Body of pancreas (tissue), 4 donors: ENCODE measurements around the gene FREY1. TPM values are rescaled to one million over a fixed set of nuclear protein-coding genes. Genes with fewer than 3 reads are reported as not detected.

Source experiments
- ATAC-seq: fragments of 150-250 bp; one replicate; pipeline ENCODE4 v1.9.1; 2016
- DNase-seq, 4 donors: peaks; one replicate each; pipeline ENCODE4 v3.0.0-alpha.2; 2019
- H3K27ac ChIP-seq, 4 donors: fragments of 200-600 bp; sonication (generic); 1 replicate in 3 of 4; 2 replicates in 1 of 4; pipeline versions ENCODE4 v1.5.1 to v1.6.1; 2016 to 2019; ENCODE audit warnings: mild to moderate bottlenecking in 1 of 4, mixed read lengths in 1 of 4, moderate library complexity in 1 of 4
- H3K27me3 ChIP-seq, 2 donors: fragments of 200-600 bp; sonication (generic); one replicate each; pipeline ENCODE4 v1.6.0; 2016; ENCODE audit warnings: mild to moderate bottlenecking in 1 of 2
- H3K36me3 ChIP-seq, 2 donors: fragments of 200-600 bp; sonication (generic); replicated peaks in 1 of 2; 2 replicates each; pipeline ENCODE4 v1.5.1; 2016; ENCODE audit warnings: low read depth in 2 of 2; ENCODE audit not compliant: insufficient read depth in 1 of 2
- H3K4me1 ChIP-seq: fragments of 200-600 bp; sonication (generic); one replicate; pipeline ENCODE4 v1.6.0; 2016
- H3K4me3 ChIP-seq, 2 donors: fragments of 200-600 bp; sonication (generic); 1 replicate in 1 of 2; 2 replicates in 1 of 2; pipeline ENCODE4 v1.5.1; 2016 to 2019
- H3K9me3 ChIP-seq, 3 donors: fragments of 200-600 bp; sonication (generic); 1 replicate in 2 of 3; 2 replicates in 1 of 3; pipeline ENCODE4 v1.5.1; 2016
- CTCF ChIP-seq, 7 experiments: fragments of 450-650 bp in 4 of 7; fragments of 200-600 bp in 3 of 7; sonication (generic) in 3 of 7; IDR thresholded peaks; one replicate each; pipeline ENCODE4 v1.5.1; 2016 to 2019; ENCODE audit warnings: antibody characterized with exemption in 7 of 7
- POLR2A ChIP-seq, 3 donors: fragments of 450-650 bp; IDR thresholded peaks; one replicate each; pipeline ENCODE4 v1.6.1; 2016; ENCODE audit warnings: antibody characterized with exemption in 3 of 3, mild to moderate bottlenecking in 2 of 3
- WGBS, 2 donors: methylation state at CpG; one replicate each; pipeline ENCODE4 v1.1.5; 2017; 5-methylcytosine and 5-hydroxymethylcytosine counted together
- intact Hi-C: fragments of 100-400 bp; cut with DNase I; formaldehyde crosslinking; loops from one replicate; pipeline ENCODE4 v1.15.1; 2023
- total RNA-seq, 2 donors: library from RNA; depleted of rRNA; stranded (reverse); fragments of >200 nt; gene quantifications; one replicate each; pipeline ENCODE4 v1.1.0, GENCODE V29; 2016

FREY1 gene
- total RNA-seq, 2 donors from 2014 or later: 2.3 to 8.2 TPM

DNA sequence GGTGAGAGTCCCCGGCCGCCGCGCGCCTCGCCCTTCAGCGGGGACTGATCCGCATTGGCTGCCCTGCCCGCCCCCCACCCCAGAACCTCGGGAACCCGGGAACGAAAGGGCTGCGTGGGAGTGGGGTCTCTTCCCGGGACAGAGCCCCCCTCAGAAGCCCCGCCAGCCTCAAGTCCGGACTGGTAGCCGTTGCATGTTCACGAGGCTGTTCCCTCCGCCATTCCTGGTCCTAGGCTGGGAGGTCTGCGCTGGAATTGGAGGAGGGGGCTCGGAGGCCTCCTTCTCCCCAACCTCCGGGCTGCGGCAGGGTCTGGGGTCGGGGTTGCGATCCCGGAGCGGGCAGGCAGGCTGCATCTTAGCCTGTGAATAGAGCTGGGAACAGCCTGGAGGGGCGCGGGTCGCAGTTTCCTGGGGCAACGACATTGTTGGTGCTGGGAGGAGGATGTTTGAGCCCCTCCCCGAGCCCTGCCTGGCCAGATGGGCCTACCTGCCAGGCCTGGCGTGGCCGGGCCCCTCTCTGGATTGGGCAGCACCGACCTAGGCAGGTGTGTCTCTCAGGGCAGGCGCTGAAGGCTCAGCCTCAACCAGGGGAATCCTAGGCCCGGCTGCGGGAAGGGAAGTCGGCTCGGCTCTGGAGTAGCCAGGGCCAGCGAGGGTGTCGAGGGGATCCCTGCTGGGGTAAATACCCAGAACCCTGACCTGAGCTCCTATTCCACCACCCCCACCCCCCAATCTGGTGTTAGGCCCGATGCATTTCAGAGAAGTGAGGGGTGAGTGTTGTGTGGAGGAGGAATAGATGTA lies 20.9 kb downstream of the FREY1 start:
- H3K4me1 ChIP-seq: peaks cover 11% of the 10 kb centered on the region
- no peaks in the 10 kb centered on the region for H3K9me3 ChIP-seq
- DNase-seq (no peak), ATAC-seq (no peak)
- H3K27me3 ChIP-seq: no peaks in the 10 kb centered on the region
- H3K4me3 ChIP-seq: peak overlapping the region in 1 of 2 donors; percentile 49
- peaks cover 0 to 6% of the 10 kb centered on the region in 2 donors for H3K36me3 ChIP-seq
- 32 to 37% methylated on average over 9 to 29 of the region's 43 CpGs for WGBS, 2 donors
- peak overlapping the region in 1 of 4 donors; percentile 24 for H3K27ac ChIP-seq
- intact Hi-C loops: no loop called here
- TF ChIP-seq POLR2A (IDR thresholded peaks at IDR 0.05): no peak
- TF ChIP-seq CTCF (IDR thresholded peaks at IDR 0.05): no peak

GRCh38 chr11:45885274-45885920 lies 21.7 kb downstream of the FREY1 start, which contains the start of gene MAPK8IP1:
MAPK8IP1 (plus strand) TSS chr11:45885651; CDS start chr11:45885821, 170 bp downstream.
- peak; percentile 90 for ATAC-seq
- peaks cover 0 to 13% of the 10 kb centered on the region in 2 donors for H3K36me3 ChIP-seq
- intact Hi-C loops: no loop called here

GRCh38 chr11:45884596-45885185 lies 22.4 kb downstream of the FREY1 start:
- ATAC-seq: no peak
- Histone ChIP-seq H3K36me3 (peaks cover 0 to 13% of the 10 kb centered on the region in 2 donors), H3K4me3 (no peak overlapping the region), H3K27ac (no peak overlapping the region), H3K9me3 (no peaks in the 10 kb centered on the region), H3K27me3 (no peaks in the 10 kb centered on the region), H3K4me1 (peaks cover 11% of the 10 kb centered on the region)
- DNase-seq: no peak
- WGBS, 2 donors: 88 to 90% methylated on average over 10 of the region's 10 CpGs
- intact Hi-C loops: no loop called here
- no peak for TF ChIP-seq POLR2A (IDR thresholded peaks at IDR 0.05)
- no peak for TF ChIP-seq CTCF (IDR thresholded peaks at IDR 0.05)

More at GRCh38 chr11:45885274-45885920, 21.7 kb downstream of the FREY1 start, which contains the start of gene MAPK8IP1:
- Histone ChIP-seq H3K4me1 (peaks cover 11% of the 10 kb centered on the region), H3K4me3 (peak within 1 kb of the TSS in 1 of 2 donors; percentile 49), H3K27me3 (no peaks in the 10 kb centered on the region), H3K9me3 (no peaks in the 10 kb centered on the region), H3K27ac (peak within 1 kb of the TSS in 1 of 4 donors; percentile 24)
- WGBS, 2 donors: 3 to 13% methylated on average over 5 to 41 of the region's 73 CpGs
- DNase-seq: peak; percentile 62 to 73 (median 66)
- TF ChIP-seq CTCF (IDR thresholded peaks at IDR 0.05) (peak in 3 of 7 experiments; percentile 10 to 25 (median 12)), POLR2A (IDR thresholded peaks at IDR 0.05) (no peak)

DNA sequence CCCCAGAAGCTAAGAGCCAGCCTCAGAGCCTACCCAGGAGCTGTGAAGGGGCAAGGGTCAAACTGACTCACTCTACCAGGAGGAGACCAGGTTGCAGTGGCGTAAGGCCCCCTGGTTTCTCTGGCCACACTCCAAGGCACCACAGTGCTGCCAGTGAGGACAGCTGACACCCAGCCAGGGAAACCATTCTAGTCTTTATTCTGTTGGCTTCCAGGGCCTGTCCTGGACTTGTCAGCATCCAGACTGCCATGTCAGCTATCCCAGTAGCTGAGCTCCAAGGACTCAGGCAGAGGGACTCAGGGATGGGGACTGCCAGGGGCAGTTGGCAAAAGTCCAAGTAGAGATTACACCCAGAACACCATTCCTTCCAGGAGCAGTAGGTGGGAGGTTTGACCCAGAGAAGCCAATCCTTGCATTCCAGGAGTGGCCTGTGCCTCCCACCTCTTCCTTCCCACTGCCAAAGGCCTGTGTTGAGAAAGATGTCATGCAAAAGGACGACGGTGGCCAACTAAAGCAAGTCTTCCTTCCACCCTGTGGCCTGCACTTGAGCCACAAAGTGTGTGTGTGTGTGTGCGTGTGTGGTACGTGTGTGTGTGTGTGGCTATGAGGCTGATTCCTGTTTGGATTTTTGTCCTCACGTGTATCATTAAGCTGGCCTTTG lies 25.2 kb downstream of the FREY1 start:
- Histone ChIP-seq H3K27me3 (no peaks in the 10 kb centered on the region), H3K27ac (no peak overlapping the region), H3K36me3 (peaks cover 0 to 16% of the 10 kb centered on the region in 2 donors), H3K4me1 (peaks cover 11% of the 10 kb centered on the region), H3K4me3 (no peak overlapping the region), H3K9me3 (no peaks in the 10 kb centered on the region)
- ATAC-seq (no peak), DNase-seq (no peak)
- TF ChIP-seq POLR2A (IDR thresholded peaks at IDR 0.05) (no peak), CTCF (IDR thresholded peaks at IDR 0.05) (no peak)
- intact Hi-C loops: no loop called here
- WGBS, 2 donors: 76 to 81% methylated on average over 6 of the region's 6 CpGs
